HG03469 (cell line): Measurements from ENCODE around the gene MAP7D3.
"Not testable (repeated sequence)": the region's sequence is repeated elsewhere in the genome, so short reads cannot be mapped to it uniquely, and the experiment has no call there.

Source experiments
- ATAC-seq: cut with Tn5 transposase; IDR thresholded peaks from one replicate; pipeline ENCODE4 v1.9.1; 2021; ENCODE audit warnings: mild to moderate bottlenecking, moderate library complexity, moderate number of reproducible peaks; ENCODE audit not compliant: unreplicated experiment

Gene MAP7D3, protein sequence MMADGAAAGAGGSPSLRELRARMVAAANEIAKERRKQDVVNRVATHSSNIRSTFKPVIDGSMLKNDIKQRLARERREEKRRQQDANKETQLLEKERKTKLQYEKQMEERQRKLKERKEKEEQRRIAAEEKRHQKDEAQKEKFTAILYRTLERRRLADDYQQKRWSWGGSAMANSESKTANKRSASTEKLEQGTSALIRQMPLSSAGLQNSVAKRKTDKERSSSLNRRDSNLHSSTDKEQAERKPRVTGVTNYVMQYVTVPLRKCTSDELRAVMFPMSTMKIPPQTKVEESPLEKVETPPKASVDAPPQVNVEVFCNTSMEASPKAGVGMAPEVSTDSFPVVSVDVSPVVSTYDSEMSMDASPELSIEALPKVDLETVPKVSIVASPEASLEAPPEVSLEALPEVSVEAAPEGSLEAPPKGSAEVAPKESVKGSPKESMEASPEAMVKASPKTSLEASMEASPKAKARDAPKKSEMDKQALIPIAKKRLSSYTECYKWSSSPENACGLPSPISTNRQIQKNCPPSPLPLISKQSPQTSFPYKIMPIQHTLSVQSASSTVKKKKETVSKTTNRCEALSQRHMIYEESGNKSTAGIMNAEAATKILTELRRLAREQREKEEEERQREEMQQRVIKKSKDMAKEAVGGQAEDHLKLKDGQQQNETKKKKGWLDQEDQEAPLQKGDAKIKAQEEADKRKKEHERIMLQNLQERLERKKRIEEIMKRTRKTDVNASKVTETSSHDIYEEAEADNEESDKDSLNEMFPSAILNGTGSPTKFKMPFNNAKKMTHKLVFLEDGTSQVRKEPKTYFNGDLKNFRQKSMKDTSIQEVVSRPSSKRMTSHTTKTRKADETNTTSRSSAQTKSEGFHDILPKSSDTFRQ

DNA sequence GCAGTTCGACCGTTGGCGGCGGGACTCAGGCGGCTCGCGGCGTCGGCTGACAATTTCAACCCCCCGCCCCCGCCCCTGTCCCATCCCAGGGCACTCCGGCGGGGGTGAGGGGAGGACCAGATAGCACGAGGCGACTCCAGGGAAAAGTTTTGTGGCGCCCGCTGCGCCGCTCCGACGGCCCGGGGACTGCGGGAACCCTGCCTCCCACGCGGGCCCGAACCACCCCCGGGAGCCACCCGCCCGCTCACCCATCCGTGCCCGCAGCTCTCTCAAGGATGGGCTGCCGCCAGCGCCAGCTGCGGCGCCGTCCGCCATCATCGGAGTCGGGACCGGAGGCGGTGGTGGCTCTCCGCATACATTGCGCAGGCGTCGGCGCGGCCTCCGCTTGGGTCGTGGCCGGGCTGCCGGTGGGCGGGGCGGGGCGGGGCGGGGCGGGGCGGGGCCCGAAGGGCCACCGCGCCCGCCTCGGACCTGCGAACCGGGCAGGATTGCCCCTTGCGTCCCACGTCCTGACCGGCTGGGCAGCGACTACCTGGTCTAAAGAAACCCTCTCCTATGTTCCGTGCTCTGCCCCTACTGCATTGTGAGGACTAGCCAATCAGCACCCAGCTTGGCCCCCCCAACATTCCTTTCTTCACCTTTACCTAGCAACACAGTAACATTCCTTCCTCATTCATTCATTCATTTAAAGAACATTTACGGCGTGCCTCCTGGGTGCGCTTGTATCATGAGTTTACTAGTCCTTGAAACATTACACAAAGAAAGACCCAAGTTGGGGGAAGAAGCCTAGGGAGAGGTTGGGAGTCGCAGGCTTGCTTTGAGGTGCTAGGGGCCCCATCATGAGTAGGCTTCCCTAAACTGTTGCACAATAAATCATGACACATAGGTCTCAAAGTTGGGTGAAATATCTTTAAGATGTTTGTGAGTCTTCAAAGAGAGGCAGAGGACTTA, at the start of gene MAP7D3:
Gene MAP7D3 (minus strand): TSS at position 360 of the 951 bp plus-strand sequence. CDS start 42 bp downstream, at position 318.
- ATAC-seq, result peak; percentile 74

GRCh38 chrX:136300721-136301120, 49.5 kb upstream of the MAP7D3 start, which contains the start of gene ADGRG4:
ADGRG4 (plus strand) TSS chrX:136300963; CDS start chrX:136308778, 7,815 bp downstream.
- ATAC-seq, result not testable (repeated sequence)

- ATAC-seq, result no peak
Observed at GRCh38 chrX:136295380-136295779, 44.2 kb upstream of the MAP7D3 start.

DNA sequence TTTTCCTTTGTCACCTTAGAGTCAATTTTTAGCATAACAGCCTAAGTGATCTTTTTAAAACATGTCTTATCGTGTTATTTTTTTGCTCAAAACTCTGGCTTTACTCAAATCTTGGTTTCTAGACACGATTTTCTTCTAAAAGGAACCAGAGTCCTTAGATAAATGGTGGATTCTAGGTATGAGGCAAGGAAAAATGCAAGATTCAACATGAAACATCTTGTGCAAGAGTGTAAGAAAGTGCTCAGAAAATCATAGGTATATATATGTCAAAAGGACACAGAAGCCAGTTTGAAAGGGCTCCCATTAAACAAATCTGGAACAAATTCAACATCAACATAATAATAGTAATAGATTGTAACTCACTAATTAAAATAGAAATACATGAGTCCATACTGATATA, 41.5 kb upstream of the MAP7D3 start:
- no peak for ATAC-seq

- no peak for ATAC-seq
Observed at GRCh38 chrX:136291824-136292223, 40.6 kb upstream of the MAP7D3 start.

DNA sequence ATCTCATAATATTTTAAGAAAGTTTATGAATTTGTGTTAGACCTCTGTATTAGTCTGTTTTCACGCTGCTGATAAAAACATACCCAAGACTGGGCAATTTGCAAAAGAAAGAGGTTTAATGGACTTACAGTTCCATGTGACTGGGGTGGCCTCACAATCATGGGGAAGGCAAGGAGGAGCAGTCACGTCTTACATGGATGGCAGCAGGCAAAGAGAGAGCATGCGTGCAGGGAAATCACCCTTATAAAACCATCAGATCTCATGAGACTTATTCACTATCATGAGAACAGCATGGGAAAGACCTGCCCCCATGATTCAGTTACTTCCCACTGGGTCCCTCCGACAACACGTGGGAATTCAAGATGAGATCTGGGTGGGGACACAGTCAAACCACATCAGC, 35.2 kb upstream of the MAP7D3 start:
- not testable (repeated sequence) for ATAC-seq

DNA sequence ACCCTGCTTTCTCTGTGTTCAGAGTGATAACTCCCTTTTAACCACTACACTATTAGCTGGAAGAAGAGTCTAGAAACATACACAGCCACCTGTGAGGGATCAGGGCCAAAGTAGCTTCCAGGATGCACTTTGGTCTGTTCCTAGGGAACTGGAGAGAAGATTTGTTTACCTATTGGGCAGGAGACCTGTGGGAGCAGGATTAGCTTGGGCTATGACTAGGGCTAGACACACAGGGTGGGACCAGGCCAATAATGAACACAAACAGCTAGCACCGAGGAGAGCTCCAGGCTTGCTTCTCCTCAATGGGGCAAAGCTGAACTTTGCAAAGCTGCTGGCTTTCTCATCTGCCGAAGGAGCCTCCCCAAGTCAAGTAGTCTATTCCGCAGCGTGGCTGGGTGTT, 24.4 kb upstream of the MAP7D3 start:
- ATAC-seq, result no peak

DNA sequence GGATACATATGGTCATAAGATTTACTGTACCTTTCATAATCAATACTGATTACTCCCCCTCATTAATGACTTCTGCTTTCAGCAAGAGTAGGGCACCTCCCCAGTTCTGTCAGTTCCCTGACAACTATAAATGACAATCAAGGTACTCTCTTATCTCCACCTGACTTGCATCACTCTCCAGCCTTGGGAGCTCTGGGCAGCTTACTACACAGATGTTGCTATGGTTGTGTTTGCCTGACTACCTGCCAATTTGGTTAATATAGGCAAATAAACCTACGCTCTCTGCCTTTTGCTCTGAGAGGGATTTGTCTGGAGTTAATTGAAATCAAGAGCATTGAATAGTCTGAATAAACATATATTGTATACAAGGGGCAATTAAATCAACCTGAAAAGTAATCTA, 22.8 kb upstream of the MAP7D3 start:
- ATAC-seq, result no peak

DNA sequence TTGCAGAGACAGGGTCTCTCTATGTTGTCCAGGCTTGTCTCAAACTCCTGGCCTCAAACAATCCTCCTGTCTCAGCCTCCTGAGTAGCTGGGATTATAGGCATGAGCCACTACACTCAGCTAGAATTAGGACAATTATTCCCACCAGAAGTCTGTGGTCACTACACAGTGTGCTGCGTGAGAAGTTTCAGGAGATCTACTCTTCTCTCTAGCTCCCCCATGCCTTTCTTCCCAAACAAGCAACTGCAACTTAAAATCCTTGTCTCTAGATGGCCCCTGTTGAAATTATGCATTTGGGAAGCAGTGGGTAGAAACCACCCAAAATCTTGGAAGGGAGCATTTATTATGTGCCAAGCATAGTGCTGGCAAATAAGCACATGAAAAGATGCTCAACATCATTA, 21.1 kb upstream of the MAP7D3 start:
- no peak for ATAC-seq

DNA sequence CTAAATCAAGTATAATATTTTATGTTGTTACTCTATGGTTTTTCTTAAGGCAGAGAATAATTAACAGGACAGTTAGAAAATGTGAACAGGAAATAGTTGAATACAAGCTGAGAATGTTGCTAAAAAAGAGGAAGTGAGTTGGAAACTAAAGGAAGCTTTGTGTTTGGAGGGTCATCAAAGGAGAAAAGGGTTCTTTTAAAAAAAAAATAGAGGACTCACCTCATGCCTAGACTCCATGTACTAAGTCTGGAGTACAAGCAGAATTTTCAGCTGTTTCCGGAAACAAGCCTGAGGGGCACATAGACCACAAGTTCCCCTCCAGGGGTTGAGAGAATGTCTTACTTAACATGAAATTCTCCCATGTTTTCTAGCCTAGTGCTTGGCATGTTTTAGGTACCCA, 20.1 kb upstream of the MAP7D3 start:
- ATAC-seq, result no peak

- no peak for ATAC-seq
Observed at GRCh38 chrX:136269921-136270320, 18.7 kb upstream of the MAP7D3 start.

- ATAC-seq, result no peak
Observed at GRCh38 chrX:136268051-136269048, 17.1 kb upstream of the MAP7D3 start.

DNA sequence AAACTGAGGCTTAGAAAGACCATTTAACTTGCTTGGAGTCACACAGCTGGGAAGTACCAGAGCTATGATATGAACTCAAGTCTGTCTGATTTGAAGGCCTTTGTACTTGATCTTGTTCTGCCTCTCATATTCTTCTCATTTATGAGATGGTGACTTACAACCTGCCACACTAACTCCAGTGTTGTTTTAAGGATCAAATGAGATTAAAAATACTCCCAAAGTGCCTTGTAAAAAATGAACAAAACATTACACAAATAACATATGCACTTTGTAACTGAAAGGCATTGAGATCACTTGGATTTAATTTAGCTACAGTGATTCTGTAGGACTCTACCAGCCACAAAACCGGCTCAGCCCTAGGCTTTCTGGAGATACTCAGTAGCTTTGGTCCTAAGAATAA, 15.6 kb upstream of the MAP7D3 start:
- no peak for ATAC-seq

DNA sequence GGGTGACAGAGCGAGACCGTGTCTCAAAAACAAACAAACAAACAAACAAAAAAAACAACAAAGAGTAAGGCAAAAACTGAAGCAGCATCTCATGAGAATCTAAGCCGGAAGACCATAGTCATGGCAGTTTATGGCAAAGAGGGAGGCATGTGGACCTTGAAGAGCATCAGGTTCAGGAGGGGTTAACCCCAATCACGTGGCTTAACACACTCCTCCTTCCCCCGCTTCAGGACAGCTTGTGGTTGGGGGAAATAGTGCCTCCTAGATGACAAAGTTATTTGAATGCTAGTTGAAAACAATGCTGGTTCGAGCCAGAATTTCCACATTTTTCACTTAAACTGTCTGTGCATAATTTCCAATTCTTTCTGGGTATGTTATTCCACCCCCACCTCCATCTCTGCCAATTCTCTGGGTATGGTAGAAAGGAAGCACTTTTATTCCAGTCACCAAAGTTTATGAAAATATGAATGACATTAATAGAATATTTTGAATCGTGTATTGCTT, 11.7 kb upstream of the MAP7D3 start:
- ATAC-seq, result no peak

- no peak for ATAC-seq
Observed at GRCh38 chrX:136262243-136262642, 11.0 kb upstream of the MAP7D3 start.

DNA sequence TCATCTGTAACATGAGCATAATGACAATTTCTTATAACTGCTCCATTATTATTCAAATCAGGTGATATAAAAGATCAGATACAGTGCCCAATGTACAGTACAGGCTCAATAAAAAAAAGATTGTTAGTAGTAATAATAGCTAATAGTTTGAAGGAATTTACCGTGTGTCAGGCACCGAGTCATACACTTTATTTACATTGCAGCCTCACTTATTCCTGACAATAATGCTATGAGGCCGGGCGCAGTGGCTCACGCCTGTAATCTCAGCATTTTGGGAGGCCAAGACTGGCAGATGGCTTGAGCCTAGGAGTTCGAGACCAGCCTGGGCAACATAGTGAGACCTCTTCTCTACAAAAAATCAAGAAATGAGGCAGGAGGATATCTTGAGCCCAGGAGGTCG, 10.1 kb upstream of the MAP7D3 start:
- ATAC-seq, result no peak

GRCh38 chrX:136260776-136261175, 9.6 kb upstream of the MAP7D3 start:
- ATAC-seq, result no peak

DNA sequence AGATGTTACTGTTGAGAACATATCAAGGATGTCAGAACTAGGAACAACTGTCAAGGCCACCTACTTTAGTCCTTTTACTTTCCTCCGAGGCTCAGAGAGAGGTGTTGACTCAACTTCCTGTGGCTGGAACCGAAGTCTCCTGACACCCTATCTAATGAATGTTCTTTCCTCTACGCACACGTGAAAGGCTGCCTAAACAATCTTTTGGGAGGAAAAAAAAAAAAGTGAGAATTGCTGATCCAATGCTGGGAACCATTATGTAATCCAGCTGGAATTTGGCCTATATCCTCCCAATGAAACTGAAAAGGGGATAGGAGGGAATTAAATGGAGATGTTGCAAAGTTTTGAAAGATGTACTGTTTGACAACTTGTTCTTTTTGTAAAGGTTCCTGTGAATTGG, 8.3 kb upstream of the MAP7D3 start:
- no peak for ATAC-seq

- ATAC-seq, result no peak
Observed at GRCh38 chrX:136258951-136259350, 7.8 kb upstream of the MAP7D3 start.
